Ishikawa (cell line): Measurements from ENCODE around the gene SPEF2.

Experiments used
- CEBPB ChIP-seq: IDR thresholded peaks from 2 replicates; pipeline ENCODE4 v1.6.1; 2012
- CREB1 ChIP-seq: IDR thresholded peaks from 2 replicates; pipeline ENCODE4 v1.6.1; 2012; ENCODE audit warnings: low read depth
- EGR1 ChIP-seq: IDR thresholded peaks from 2 replicates; pipeline ENCODE4 v1.6.1; 2012
- EP300 ChIP-seq: IDR thresholded peaks from 2 replicates; pipeline ENCODE4 v1.6.1; 2012; ENCODE audit warnings: borderline replicate concordance
- FOXM1 ChIP-seq: IDR thresholded peaks from 2 replicates; pipeline ENCODE4 v1.6.1; 2012; ENCODE audit warnings: low read depth, borderline replicate concordance
- NFIC ChIP-seq: IDR thresholded peaks from 2 replicates; pipeline ENCODE4 v1.6.1; 2012
- RAD21 ChIP-seq: IDR thresholded peaks from 2 replicates; pipeline ENCODE4 v1.6.1; 2012; ENCODE audit warnings: low read depth
- TAF1 ChIP-seq: IDR thresholded peaks from 2 replicates; pipeline ENCODE4 v1.6.1; 2012; ENCODE audit warnings: low read depth, mild to moderate bottlenecking
- TCF12 ChIP-seq: IDR thresholded peaks from 2 replicates; pipeline ENCODE4 v1.6.1; 2012; ENCODE audit warnings: low read depth
- TEAD4 ChIP-seq: IDR thresholded peaks from 2 replicates; pipeline ENCODE4 v1.6.1; 2012
- YY1 ChIP-seq: IDR thresholded peaks from 2 replicates; pipeline ENCODE4 v1.6.1; 2012; ENCODE audit warnings: low read depth
- ZBTB7A ChIP-seq: IDR thresholded peaks from 2 replicates; pipeline ENCODE4 v1.6.1; 2012; ENCODE audit warnings: low read depth
- TF ChIP-seq, protein P1 (sequence below): IDR thresholded peaks from 2 replicates; pipeline ENCODE4 v1.6.1; 2012
- TF ChIP-seq, protein P2 (sequence below): IDR thresholded peaks from 2 replicates; pipeline ENCODE4 v1.6.1; 2012
- TF ChIP-seq, protein P3 (sequence below): IDR thresholded peaks from 2 replicates; pipeline ENCODE4 v1.6.1; 2012; ENCODE audit warnings: low read depth, mild to moderate bottlenecking

The SPEF2 gene

DNA sequence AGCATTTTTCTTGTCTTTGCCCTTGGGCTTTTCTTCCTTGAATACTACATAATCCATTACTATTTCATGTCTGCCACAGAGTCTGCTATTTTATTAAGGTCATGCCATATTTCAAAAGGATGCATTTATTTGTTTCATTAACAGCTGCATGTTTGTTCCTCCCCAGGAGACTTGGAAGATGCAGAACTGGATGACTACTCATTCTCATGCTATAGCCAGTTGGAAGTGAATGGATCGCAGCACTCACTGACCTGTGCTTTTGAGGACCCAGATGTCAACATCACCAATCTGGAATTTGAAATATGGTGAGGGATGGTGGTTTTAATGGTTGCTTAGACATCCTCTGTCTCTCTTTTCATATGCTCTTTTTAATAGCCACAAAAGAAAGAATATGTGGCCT is 243.0 kb downstream of the SPEF2 start:
- no peak for TF ChIP-seq FOXM1

DNA sequence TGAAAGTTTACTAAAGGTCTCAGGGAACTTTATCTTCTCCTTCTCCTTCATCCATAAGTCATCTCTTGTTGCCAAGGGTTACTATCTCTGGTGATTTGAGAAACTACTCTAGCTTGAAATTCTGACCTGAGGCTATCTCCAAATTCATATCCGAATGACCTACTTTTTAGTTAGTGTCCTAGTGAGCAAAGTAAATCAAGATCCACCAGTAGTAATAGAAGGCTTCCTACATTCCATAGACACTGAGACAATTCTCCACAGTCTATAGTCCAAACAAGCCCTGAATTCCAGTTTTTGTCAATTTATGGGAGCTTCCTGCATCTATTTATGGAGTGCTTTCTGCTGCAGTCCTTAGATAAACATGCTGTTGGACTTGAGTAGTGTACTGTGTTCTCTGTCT is 244.1 kb downstream of the SPEF2 start:
- TF ChIP-seq FOXM1 (no peak), RAD21 (no peak), YY1 (no peak), CREB1 (no peak), CEBPB (no peak), TCF12 (no peak), ZBTB7A (no peak), NFIC (no peak), TEAD4 (no peak), EGR1 (no peak), EP300 (no peak)
- TF ChIP-seq, protein P1, sequence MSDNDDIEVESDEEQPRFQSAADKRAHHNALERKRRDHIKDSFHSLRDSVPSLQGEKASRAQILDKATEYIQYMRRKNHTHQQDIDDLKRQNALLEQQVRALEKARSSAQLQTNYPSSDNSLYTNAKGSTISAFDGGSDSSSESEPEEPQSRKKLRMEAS, result no peak
- TF ChIP-seq, protein P2, sequence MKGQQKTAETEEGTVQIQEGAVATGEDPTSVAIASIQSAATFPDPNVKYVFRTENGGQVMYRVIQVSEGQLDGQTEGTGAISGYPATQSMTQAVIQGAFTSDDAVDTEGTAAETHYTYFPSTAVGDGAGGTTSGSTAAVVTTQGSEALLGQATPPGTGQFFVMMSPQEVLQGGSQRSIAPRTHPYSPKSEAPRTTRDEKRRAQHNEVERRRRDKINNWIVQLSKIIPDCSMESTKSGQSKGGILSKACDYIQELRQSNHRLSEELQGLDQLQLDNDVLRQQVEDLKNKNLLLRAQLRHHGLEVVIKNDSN, result no peak

DNA sequence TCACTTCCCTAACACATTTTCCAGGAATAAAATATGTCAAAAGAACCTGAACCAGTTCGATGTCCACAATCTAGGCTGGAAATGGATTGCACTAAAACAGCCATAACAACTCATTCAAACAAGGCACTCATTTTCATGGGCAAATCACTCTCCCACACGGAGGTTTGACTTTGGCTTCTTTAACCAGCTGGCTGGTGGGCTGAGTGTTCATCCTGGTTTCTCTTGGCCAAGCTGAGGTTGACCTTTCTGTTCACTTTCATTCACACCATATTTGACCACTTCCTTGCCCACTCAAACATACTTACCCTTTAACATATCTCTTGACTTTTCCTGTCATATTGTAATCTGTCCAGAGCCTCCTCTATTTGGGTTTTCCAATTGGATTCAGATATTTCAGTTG is 244.5 kb downstream of the SPEF2 start:
- TF ChIP-seq, protein P3, sequence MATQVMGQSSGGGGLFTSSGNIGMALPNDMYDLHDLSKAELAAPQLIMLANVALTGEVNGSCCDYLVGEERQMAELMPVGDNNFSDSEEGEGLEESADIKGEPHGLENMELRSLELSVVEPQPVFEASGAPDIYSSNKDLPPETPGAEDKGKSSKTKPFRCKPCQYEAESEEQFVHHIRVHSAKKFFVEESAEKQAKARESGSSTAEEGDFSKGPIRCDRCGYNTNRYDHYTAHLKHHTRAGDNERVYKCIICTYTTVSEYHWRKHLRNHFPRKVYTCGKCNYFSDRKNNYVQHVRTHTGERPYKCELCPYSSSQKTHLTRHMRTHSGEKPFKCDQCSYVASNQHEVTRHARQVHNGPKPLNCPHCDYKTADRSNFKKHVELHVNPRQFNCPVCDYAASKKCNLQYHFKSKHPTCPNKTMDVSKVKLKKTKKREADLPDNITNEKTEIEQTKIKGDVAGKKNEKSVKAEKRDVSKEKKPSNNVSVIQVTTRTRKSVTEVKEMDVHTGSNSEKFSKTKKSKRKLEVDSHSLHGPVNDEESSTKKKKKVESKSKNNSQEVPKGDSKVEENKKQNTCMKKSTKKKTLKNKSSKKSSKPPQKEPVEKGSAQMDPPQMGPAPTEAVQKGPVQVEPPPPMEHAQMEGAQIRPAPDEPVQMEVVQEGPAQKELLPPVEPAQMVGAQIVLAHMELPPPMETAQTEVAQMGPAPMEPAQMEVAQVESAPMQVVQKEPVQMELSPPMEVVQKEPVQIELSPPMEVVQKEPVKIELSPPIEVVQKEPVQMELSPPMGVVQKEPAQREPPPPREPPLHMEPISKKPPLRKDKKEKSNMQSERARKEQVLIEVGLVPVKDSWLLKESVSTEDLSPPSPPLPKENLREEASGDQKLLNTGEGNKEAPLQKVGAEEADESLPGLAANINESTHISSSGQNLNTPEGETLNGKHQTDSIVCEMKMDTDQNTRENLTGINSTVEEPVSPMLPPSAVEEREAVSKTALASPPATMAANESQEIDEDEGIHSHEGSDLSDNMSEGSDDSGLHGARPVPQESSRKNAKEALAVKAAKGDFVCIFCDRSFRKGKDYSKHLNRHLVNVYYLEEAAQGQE, result no peak
- TF ChIP-seq CEBPB (no peak), RAD21 (no peak), FOXM1 (no peak), TAF1 (no peak), TEAD4 (no peak), EP300 (no peak), NFIC (no peak), CREB1 (no peak)
- TF ChIP-seq, protein P2, result no peak

DNA sequence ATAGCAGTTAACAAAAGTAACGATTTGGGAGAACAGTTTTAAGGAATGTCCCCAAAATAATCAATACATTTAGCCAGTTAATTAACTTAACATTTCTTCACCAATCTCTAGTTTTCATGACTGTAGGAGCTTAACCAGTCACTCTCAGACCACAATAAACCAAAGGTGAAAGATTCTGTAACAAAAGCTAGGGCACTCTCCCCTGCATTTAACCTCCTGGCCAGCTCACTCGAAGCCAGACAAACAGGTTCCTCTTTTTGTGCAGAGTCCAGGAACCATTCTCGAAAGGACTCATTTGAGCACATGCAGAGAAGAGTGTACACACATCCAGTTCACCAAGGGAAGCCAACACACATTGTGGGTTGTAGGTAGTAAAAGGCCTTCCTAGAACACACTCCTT is 245.5 kb downstream of the SPEF2 start:
- TF ChIP-seq, protein P2, result no peak
- TF ChIP-seq EP300 (no peak), TAF1 (no peak), EGR1 (no peak), ZBTB7A (no peak), CEBPB (no peak), TCF12 (no peak), YY1 (no peak), FOXM1 (no peak), NFIC (no peak), CREB1 (no peak), TEAD4 (no peak), RAD21 (no peak)
- TF ChIP-seq, protein P1, result no peak
- TF ChIP-seq, protein P3, result no peak
